WTC11 (cell line): Measurements from ENCODE around the gene PXT1.

Experiments
- SMAD4 ChIP-seq: sonication (generic); formaldehyde crosslinking; IDR thresholded peaks from 2 replicates; pipeline ENCODE4 v1.8.0; 2022; ENCODE audit warnings: mild to moderate bottlenecking, missing genetic modification reagents
- TF ChIP-seq, protein P1 (sequence below): fragments of 200-600 bp; IDR thresholded peaks from 2 replicates; pipeline ENCODE4 v1.8.0; 2022; ENCODE audit warnings: antibody characterized with exemption
- TF ChIP-seq, protein P2 (sequence below): sonication (generic); formaldehyde crosslinking; IDR thresholded peaks from 2 replicates; pipeline ENCODE4 v1.8.1; 2022; ENCODE audit warnings: low read depth, missing genetic modification reagents, borderline replicate concordance

DNA sequence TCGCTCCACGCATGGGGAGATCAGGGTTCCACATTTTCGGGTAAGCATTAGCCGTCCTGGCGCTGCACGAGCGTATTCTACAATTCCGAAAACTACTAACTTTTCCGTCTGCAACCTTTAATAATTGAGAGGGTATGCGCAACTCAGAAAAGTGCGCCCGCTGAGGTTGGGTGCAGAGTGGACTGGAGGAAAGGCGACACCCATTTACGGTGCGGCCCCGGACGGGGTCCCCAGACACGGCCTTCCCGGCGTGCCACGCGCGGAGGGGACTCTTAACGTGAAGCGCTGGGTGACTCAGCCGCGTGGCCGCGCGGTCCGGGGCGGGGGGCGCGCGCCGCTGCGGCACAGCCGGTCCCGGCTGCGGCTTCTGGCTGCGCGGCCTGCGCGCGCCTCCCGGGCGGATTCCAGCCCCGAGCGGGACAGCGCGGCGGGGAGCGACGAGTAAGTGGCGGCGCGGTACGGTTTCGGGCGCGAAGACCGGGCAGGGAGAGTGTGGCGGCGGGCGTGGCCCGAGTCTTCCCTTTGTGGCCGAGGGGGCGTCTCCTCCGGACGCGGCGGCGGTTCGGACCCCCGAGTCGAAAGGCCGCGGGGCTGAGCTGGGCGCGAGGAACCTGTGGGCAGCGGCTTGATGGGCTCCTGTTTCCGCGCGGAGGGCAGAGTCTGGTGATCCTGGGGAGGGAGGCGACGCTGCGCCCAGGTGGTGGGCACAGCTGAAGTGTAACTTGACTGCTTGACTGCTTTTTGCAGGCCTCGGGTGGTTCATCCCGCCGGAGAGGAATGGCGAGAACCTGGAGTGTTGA, at the start of gene PXT1, which contains the start of gene KCTD20:
- TF ChIP-seq, protein P1, sequence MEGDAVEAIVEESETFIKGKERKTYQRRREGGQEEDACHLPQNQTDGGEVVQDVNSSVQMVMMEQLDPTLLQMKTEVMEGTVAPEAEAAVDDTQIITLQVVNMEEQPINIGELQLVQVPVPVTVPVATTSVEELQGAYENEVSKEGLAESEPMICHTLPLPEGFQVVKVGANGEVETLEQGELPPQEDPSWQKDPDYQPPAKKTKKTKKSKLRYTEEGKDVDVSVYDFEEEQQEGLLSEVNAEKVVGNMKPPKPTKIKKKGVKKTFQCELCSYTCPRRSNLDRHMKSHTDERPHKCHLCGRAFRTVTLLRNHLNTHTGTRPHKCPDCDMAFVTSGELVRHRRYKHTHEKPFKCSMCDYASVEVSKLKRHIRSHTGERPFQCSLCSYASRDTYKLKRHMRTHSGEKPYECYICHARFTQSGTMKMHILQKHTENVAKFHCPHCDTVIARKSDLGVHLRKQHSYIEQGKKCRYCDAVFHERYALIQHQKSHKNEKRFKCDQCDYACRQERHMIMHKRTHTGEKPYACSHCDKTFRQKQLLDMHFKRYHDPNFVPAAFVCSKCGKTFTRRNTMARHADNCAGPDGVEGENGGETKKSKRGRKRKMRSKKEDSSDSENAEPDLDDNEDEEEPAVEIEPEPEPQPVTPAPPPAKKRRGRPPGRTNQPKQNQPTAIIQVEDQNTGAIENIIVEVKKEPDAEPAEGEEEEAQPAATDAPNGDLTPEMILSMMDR: no peak
- TF ChIP-seq, protein P2, sequence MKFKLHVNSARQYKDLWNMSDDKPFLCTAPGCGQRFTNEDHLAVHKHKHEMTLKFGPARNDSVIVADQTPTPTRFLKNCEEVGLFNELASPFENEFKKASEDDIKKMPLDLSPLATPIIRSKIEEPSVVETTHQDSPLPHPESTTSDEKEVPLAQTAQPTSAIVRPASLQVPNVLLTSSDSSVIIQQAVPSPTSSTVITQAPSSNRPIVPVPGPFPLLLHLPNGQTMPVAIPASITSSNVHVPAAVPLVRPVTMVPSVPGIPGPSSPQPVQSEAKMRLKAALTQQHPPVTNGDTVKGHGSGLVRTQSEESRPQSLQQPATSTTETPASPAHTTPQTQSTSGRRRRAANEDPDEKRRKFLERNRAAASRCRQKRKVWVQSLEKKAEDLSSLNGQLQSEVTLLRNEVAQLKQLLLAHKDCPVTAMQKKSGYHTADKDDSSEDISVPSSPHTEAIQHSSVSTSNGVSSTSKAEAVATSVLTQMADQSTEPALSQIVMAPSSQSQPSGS (CRISPR knock-in tag): no peak
- TF ChIP-seq SMAD4 (CRISPR knock-in tag): no peak
